Stimulated activated CD4-positive, alpha-beta T cell treated with anti-CD3 and anti-CD28 coated beads, Interleukin-12 subunit alpha, Interleukin-12 subunit beta, amount 100 ng/mL, for 48 hours (primary cell): ENCODE measurements around the gene LHPP.

ENCODE experiments used
- DNase-seq, 3 donors: peaks; one replicate each; pipeline ENCODE4 v3.0.0-alpha.2; 2020; ENCODE audit warnings: low read depth in 2 of 3, low spot score in 1 of 3

LHPP gene

DNA sequence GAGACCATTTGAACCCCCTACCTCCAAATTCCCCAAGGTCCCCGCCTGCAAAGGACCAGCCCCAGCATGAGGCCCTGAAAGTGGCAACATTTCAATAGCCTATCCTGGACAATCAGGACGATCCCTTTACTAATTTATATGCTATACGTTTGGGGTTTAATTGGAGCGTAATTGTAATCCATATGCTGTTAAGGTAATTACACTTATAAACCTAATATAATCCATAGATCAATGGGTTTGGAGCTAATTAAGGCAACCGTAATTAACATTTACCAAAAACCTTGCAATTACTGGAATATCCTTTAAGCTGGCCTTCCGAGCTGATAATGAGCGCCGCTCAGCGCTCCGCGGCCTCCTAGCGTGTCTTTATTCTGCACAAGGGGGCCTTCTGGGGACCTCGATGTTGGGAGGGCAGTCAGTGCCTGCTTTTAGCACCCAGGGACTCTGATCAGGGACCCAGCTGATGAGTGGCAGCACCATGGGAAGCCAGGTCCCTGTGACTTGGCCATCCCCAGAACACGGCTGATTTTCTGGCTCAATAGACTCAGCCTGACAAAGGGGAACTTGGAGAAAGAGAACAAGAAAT is 91.2 kb downstream of the LHPP start:
- no peak for DNase-seq

DNA sequence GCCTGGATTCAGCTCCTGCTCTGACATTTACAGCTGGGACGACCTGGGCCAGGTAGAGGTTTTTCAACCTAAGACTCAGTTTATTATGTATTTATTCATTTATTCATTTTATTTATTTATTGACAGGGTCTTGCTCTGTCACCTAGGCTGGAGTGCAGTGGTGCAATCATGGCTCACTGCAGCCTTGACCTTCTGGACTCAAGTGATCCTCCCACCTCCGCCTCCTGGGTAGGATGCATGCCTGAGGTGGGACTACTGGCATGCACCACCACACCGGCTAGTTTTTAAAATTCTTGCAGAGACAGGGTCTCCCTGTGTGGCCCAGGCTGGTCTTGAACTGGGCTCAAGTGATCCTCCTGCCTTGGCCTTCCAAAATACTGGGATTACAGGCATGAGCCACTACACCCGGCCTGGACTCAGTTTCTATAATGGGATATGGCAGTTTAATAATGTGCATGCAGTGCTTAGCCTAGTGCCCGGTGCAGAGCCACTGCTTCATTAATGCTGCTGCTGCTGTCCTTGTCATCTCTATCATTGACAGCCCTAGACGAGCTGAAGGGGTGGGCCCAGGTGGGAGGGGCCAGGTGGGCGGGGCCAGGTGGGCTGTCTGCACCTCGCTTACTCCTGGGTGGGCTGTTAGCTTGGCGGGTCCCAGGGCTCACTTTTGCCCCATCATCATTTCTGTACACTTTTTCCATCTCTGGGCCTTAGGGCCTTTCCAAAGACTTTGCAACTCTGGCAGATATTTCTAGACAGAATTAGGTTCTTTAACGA is 92.6 kb downstream of the LHPP start:
- no peak for DNase-seq

DNA sequence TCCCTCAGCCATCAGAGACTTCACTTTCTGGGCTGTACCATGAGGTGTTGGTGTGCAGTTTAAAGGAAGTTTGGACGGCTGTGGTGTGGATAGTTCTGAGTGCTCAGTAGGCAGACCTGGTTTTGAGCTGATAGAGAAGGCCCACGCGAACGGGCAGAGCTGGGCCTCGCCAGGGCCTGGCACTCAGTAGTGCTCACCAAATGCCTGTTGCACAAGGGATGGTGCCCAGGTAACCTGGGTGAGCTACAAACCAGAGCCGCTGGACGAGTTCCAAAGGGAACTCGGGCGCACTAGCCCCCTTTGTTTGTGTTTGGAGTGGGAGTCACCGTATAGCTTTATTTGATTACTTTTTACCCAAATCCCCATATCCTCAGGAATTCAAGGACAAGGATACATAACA is 95.5 kb downstream of the LHPP start:
- no peak for DNase-seq

DNA sequence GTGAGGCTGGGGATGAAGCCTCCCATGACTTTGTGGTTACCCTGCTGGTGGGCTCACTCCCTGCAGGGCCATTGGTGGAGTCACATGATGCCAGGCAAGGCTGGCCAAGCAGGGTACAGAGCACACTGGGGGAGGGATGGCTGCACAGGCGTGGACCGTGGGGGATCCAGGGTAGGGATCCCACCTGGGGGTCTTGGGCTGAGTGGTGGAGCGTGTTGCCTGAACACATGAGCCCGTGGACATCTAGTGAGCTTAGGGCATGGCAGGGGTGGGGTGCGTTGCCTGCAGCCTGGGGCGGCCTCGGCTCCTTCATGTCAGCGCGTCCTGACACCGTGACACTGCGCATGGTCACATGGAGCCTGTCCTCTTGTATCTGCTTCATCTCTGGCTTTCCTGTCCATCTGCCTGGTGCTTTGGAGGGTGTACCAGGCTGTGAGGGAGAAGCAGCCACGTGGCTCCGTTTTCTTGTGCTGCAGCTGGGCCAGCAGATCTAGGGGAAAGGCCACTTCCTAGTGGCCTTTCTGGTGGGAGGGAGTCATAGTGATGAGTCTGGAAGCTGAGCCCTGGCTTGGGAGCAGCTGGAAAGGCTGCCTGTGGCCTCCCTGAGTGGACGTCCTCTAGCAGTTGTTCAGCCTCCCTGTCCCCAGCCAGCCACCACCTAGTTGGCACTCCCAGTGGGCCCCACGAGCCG is 96.2 kb downstream of the LHPP start:
- no peak for DNase-seq

DNA sequence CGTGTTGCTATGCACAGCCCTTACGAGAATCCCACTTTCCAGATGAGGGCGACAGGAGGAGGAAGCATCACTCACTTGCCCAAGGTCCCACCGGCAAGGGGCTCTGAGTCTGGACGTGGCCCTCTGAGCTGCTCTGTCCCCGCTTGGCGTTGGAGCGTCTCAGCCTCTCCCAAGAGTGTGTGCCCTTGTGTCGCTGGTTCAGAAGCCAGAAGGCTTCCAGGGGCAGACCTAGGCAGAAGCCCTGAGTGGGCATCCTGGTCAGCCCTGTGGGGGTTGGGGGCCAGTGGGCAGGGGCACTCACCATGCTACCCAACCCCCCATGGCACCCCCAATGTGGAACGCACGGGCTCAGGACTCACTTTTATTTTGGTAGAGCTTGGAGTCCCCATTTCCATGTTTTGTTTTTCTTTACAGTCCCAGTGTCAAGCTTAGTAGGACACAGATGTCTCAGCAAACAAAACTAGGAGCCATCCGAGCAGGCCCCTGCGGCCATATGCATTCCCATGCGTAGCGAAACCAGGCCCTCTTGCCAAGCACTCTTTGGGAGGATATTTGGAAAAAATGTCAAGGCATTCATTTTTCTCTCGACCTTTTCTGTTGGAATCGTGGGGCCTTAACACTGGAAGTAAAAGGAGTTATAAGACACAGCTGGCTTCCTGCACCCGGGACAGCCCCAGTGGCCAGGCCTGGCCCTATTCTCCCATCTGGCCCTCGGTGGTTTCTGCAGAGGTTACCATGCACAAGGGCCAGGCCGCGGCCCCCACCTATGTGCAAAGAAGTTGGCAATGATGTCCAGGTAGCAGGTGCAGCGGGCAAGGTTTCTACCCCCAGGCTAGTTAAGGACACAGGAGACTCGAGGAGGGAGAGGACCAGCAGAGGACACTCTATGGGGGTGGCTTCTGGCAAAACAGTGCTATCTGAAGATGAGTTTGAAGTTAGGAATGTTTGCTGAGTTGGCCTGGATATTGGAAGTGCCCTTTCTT is 97.0 kb downstream of the LHPP start:
- DNase-seq = no peak

DNA sequence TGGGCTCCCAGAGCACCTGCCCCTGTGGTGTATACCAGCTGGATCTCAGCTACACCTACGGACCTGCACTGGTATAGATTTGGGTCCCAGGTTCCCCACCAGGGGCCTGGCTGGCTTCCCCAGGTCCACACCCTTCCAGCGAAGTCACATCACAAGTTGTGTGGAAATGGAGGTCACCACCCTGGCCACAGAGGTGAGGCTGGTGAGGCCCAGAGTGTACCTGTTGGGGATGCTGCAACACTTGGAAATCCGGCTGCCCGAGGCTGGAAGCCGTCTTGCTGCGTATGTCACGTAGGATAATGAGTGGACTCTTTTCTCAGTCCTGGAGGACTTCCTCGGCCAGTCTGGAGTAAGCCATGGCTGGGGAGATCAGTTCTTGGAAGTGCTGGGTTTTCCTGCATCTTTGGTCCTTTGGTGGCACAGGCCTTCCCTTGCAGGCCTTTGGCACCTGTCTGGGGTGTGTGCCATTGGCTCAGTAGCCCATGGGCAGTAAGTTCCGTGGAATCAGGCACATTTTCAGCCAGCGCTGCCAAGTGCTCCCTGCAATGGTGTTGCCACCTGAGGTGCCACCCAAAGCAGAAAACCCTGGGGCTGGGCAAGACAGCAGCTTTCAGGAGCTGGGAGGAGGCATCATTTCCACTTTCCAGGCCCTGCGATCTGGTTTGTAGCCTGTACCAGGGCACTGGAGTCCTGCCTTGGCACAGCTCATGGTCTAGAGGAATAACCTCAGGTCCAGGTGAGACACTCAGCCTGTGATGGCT is 97.9 kb downstream of the LHPP start:
- DNase-seq = no peak

DNA sequence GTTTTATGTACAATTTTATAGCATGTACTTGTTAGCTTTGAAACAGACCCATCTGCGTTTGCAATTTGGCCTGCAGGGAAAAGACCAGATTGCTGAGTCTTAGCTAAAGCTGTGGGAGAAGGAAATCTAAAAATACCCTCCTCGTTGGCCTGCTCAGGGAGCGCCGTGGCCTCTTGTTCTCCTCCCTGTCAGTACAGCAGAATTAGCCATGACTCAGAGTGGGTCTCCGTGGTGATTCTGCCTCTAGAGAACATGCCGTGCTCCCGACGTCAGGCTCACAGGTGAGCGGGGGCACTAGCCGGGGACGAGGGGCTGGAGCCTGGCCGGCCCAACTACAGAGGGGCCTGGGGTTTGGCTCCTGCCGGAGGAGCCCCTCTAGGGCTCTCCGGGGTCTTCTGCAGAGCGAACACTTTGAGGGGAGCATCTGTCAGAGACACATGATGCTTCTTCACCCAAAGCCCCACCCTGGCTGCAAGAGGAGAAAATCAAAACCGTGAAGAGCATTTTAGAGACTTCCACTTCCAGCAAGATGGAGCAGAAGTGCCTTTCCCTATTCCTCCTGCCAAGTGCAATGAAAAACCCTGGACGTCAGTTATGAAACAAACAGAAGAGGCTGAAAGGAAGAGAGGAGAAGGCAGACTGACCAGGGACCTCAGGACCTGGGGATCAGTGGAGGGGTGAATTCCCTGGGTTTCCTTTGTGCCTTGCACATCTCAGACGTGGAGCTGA is 98.9 kb downstream of the LHPP start:
- DNase-seq = no peak

DNA sequence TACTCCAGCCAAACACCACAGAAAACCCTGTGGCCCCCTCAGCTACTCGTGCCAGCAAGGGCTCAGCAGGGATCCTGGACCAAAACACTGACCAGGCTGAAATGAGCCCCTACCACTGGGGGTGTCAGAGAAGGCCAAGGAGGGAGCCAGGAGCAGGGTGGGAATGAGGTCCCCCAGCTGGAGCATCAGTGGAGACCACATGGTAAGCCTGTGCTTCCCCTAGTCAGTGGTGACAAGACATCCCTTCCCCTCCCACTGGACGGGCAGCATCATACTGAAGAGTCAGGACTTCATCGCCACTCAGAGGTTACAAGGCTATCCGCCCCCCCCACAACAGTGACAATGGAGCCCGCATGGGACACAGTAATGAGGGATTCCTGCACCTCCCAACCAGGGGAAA is 99.6 kb downstream of the LHPP start:
- no peak for DNase-seq

DNA sequence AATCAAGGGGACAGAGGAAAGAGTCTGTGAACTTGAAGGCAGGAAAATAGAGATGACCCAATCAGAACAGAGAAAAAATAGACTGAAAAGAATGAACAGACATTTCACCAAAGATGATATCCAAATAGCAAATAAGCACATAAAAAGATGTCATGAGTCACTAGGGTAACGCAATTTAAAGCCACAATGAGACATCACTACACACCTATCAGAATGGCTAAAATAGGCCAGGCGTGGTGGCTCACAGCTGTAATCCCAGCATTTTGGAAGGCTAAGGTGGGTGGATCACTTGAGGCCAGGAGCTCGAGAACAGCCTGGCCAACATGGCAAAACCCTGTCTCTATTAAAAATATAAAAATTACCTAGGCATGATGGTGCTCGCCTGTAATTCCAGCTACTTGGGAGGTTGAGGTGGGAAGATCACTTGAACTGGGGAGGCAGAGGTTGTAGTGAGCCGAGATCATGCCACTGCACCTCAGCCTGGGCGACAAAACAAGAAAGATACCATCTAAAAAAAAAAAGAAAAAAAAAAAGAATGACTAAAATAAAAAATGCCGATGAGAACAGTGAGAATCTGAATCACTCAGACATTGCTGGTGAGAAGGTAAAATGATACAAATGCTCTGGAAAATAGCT is 100.9 kb downstream of the LHPP start:
- DNase-seq = no peak

DNA sequence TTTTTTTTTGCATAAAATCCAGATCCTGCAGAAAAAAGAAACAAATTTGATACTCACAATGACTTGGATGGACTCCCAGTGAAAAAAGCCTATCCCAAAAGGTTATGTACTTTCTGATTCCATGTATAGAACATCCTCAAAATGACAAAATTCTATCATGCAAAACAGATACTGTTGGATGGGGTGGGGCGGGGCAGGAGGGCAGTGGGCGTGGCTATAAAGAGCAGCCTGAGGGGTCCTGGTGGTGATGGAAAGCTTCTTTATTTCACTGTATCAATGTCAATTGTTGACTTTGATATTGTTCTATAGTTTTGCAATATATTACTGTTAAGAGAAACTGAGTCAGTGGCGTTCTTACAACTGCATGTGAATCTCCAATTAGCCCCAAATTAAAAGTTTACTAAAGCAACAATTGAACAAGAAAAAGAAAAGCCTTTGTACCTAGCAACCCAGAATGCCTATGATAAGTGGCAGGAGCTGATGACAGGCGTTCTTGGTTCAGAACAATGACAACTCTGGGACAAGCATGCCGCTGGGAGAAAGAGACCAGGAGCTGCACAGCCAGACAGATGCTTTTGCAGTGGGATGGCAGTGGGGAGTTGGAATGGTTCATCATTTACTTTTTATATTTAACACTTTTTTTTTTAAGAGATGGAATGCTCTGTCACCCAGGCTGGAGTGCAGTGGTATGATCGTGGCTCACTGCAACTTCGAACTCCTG is 101.9 kb downstream of the LHPP start:
- DNase-seq = no peak

DNA sequence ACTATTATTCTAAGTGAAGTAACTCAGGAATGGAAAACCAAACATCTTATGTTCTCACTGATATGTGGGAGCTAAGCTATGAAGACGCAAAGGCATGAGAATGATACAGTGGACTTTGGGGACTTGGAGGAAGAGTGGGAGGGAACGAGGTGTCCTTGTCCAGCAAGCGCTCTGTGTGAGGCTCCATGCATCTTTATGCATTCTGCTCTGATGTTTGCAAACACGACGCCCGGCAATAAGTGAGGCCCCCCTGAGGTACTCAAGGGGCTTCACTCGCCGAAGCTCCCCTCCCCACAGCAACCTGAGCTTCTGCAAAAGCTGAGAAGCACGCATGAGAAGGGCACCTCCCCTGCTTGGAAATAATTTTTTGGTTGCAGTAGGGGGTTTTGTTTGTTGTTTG is 103.3 kb downstream of the LHPP start:
- DNase-seq = no peak

DNA sequence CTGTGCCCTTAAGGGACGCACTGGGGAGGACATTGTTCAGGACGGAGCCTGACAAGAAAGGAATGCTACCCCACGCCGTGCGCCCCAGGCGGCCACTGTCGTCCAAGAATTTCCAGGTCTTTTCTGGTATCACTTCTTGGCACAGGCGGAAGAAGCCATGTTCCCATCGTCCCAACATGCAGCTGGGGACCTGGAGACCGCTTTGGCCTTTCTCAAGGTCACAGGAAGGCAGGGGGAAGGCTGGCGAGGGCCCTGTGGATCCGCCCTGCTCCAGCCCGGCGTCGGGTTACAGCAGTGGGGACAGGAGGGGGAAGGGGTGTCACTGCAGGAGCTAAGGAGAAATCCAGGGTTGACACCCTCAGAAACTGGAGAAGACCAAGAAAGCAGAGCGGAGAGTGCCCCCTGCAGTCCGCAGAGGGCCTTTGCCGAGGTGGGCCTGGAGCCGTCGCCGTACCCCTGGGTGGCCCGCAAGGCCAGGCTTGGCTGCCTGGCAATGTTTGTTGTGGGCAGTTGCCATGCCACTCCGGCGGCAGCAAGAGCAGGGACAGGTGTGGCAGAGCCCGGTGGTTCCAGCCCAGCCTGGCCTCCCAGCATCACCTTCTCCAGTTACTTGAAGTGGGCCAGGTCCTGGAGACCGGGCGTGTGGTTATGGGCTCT is 104.1 kb downstream of the LHPP start:
- DNase-seq = no peak

DNA sequence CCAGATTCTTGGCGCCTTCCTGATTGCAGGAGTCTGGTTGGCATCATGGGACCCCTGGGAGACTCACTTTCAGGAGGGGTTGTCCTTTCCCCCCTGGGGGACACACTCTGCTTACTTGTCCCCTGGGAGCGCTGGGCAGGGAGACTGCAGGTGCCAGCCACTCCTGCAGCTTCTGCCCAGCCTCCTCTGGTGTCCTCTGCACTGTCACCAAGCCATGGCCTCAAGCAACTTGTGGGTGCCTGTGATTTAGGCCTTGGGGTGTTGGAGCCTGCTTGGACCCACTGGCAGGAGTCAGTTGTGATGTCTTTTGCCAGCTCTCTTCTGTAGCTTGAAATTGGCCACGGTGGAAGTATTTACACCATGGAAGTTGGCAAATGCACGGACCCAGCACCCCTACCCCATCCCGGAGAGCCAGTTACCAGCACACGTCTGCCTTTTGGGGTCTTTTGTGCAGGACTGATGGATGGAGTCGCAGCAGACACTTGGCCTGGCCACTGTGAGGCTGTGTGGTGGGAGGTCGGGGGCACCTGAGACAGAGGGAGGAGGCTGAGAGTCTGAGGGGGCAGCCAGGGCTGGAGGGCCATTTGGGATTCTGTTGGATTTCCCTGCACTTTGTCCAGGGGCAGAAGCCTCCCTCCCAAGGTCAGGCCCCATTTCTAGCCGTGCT is 104.7 kb downstream of the LHPP start:
- no peak for DNase-seq

DNA sequence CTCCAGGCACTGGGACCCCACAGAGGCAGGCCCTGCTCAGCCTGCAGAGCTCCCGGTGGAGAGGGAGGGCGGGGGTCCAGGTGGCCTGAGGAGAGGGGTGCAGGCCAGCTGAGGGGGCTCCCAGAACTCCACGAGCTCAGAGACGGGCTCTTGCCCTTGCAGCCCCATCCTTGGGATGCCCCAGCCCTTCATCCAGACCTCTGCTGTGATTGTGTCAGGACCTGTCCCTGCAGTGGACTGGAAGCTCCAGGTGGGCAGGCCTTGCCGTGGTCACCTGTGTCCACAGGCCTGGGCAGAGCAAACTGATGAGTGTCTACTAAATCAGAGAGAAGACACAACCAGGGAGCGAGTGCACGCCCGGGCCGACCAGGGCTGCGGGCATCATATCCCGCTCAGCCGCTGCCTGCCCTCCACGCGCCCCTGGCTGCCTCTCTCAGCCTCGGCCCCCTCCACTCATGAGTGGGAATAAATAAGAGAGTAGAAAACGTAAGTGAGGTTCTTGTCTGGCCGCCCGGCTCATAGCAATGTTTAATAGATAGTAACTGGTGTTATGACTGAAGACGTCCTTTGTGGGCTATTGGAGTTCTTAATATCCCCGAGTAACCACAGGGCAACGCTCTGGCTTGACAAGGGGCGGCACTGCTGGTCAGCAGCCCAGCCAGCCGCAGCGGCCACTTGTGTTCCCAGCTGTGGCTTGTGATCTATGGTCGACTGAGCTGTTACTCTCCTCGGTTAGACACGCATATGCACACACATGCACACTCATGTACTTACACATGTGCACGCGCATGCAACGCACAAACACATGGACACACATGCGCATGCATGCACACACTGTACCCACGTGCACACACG is 105.6 kb downstream of the LHPP start:
- no peak for DNase-seq

DNA sequence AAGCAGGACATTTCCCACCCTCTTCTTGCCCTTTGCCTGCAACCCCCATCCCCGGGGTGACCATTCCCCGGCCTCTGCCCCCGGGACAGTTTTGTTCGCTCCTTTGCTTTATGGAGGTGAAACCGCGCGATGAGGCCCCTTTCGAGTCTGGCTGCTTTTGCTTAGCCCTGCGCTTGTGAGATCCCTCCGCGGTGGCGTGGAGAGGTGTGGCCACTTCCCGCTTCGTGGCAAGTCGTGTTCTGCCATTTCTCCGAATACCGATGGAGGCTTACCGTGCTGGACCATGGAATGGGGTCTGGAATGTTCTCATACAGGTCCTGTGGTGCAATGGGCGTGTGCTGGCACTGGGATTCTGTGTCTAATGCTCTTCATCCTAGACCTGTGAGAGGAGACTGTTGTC is 106.7 kb downstream of the LHPP start:
- no peak for DNase-seq

DNA sequence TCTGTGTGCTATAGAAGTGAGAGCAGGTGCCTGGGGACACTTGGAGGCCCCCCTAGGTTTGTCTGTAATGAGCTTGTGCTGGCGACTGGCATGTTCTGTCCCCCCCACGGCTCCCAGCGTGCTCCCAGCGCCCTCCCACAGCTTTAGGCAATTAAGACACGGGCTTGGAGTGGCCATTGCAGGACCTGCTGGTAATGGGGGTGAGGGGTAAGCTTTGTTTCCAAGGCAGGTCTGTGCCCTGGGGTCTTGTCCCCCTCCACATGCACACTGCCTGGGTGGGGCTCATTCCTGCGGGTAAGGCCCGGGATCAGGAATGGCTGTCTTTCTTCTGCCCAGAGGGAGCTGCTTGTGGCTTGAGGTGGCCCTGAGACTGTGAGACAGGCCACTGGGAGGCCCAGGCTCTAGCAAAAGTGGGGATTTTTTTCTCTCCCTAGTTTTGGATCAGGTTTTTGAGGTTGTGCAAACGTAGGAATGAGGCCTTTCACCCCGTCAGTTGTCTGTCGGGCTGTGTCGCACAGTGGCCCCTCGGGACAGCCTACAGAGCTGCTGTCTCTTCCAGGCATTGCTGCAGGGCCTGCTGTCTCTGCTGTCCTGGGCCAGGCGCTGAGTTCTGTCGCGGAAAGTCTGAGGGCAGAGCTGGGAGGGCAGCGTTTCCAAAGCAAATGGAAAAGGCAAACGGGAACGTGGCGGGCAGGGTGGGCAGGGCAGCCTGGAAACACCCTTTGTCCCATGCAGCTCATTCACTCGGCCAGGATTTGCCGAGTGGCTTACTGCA is 107.4 kb downstream of the LHPP start:
- DNase-seq = no peak
